Lower leg skin (tissue), 3 donors: ENCODE measurements around the gene ANGPTL3.
"Not testable (repeated sequence)": the region's sequence is repeated elsewhere in the genome, so short reads cannot be mapped to it uniquely, and the experiment has no call there.

Experiments used
- CTCF ChIP-seq, 3 donors: fragments of 450-650 bp; IDR thresholded peaks; one replicate each; pipeline ENCODE4 v1.5.1; 2016; ENCODE audit warnings: antibody characterized with exemption in 3 of 3, mild to moderate bottlenecking in 3 of 3, moderate library complexity in 2 of 3
- POLR2A ChIP-seq, 2 donors: fragments of 450-650 bp; IDR thresholded peaks; one replicate each; pipeline ENCODE4 v1.6.1; 2016 to 2017; ENCODE audit warnings: antibody characterized with exemption in 2 of 2, mild to moderate bottlenecking in 1 of 2, moderate library complexity in 1 of 2

- not testable (repeated sequence) for TF ChIP-seq CTCF, POLR2A (IDR thresholded peaks at IDR 0.05)
These were observed 30.1 kb upstream of the ANGPTL3 start for GRCh38 chr1:62567182-62567581.
